HG02884 (cell line): ENCODE results near the gene BNC2.

ENCODE experiments used
- ATAC-seq: cut with Tn5 transposase; IDR thresholded peaks from one replicate; pipeline ENCODE4 v1.9.1; 2021; ENCODE audit warnings: mild to moderate bottlenecking, moderate library complexity; ENCODE audit not compliant: unreplicated experiment

Gene BNC2

DNA sequence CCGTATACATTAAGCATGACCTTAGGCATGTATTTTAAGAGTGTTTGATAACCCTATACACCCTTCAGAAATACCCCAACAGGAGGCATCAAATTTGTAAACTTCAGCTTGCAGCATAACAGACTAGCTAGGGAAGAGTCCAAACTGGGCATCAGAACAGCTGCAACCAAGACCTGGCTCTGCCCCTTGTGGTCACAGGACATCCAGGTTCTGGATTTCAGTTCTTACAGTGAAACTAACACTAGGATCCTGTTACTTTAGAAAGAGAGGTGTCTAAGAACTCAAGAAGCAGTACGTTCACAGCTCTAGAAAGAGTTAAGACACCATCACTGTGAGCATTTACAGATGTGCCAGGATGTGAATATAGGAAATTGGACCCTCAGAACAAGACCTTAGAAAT, 229.8 kb downstream of the BNC2 start:
- ATAC-seq: no peak

DNA sequence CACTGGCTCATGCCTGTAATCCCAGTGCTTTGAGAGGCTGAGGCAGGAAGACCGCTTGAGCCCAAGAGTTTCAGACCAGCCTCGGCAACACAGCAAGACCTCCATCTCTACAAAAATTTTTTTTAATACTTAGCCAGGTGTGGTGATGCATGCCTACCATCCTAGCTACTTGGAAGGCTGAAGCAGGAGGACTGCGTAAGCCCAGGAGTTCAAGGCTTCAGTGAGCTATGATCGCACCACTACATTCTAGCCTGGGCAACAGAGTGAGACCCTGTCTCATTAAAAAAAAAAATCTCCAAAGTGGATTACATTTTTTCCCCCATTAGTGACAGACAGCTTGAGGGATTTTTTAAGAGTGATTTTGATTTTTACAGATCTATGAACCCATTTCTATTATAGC, 230.8 kb downstream of the BNC2 start:
- ATAC-seq: no peak

DNA sequence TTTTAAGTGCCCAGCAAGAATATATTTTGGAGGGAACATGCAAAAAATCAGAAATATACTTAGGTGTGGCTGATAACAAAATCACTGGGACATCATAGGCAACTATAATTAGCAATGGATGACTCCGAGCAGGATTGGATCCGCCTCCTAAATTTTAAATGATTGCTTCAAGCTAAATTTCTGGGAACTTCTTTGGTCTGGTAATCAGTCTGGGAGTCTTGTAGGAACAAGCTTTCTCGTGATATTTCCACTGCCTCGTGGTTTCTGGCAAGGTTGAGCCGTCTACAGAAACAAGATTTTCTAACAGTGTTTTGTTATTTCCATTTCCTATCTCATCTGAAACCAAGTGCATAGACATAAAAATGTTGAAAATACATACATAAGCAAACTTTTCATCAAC, 232.6 kb downstream of the BNC2 start:
- no peak for ATAC-seq

GRCh38 chr9:16637218-16637617, 233.3 kb downstream of the BNC2 start:
- no peak for ATAC-seq

- no peak for ATAC-seq
These were observed 236.7 kb downstream of the BNC2 start for GRCh38 chr9:16633794-16634193.

- ATAC-seq: no peak
These were observed 242.1 kb downstream of the BNC2 start for GRCh38 chr9:16628413-16628812.

DNA sequence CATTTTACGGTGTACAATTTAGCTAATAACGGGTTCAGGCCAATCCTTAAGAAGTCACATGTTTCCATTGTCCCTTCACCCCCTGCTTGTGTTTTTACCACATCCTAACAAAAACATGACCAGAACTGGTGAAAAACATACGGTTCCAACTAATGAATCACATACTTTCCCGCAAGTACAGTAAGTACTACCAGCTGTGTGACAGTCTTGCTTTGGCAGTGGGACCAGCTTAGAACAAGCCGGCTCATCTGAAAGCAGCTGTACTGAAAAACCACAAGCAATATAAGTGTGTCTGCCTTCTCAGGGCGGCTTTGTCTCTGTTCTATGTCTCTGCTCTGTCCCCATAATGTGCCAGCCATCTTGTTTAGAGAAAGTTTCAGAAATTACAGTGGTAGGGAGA, 242.5 kb downstream of the BNC2 start:
- no peak for ATAC-seq

- no peak for ATAC-seq
These were observed 242.9 kb downstream of the BNC2 start for GRCh38 chr9:16627521-16627920.

DNA sequence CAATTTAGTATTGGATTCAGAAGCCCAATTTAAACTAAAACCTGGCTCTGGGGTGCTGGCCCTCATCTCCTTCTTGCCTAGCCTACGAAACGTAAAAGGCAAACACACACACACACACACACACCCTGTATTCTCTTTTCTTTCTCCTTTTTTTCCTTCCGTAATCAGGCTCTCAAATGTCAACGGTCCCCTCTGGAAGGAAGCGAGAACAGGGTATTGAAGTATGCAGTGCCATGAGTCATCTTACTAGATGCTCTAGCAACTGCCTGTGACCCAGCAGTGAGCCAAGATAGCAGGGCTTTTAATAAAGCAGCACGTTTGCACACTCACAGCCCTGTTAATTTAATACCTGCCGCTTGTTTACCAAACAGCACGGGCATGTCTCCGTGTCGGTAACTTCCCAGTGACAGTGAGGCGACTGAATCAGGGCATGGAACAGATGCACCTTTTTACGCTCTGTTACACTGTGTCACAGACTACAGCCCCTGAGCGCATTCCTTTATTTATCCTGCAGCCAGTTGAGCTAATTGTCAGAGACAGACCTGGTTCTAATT, 243.8 kb downstream of the BNC2 start:
- no peak for ATAC-seq

GRCh38 chr9:16625811-16626210, 244.7 kb downstream of the BNC2 start:
- no peak for ATAC-seq

DNA sequence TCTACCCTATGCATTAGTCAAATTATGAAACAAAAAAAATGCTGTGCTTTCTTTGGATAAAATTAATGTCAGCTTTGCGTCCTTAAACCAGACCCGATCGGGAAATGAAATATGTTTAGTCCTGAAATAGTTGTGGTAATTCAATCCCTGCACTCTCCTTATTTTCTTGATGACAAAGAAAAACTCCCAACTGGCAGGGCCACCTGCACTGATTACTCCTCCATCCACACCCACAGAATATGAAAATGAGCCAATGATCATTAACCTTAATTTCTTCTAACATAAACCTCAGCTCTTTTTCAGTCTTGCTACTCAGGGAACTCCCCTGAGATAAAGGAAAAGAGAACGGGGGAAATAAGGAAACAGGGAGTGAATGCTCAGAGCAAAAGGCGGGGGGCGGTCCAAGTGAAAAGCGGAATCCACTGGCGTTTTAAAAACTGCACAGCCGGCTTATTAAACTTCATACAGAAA, 245.3 kb downstream of the BNC2 start:
- ATAC-seq: no peak

GRCh38 chr9:16624744-16625117, 245.7 kb downstream of the BNC2 start:
- no peak for ATAC-seq

DNA sequence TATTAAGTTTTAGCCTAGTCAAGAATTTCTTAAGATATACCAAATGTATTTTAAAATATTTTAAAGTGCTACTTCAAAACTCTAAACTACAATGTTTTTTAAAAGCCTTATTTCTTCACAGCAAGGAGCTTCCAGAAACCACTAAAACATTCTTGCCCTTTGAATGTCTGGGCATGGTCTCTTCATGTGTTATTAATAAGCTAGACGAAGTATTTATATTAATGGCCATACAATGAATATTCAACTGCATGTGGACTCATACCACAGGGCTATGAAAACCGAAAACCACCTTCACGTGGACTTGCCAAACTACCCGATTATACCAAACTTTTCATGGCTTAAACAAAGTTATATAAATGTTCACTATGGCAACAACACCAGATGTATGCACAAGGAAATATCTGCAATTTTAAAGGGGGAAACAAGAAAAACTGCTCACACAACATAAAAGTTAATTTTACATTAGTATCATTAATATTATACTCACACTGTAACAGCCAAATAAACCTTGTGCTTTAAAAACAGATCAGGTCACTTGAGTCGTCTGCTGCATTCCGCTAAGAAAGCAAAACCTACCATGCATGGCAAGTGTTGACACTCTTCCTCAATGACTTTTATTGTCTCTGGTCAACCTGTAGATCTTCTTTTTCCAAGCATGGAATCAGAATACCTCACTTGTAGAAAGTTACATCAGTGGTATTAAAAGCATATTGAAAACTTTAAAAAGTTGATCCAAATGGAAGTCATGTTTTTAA, 246.3 kb downstream of the BNC2 start:
- ATAC-seq: no peak

- ATAC-seq: no peak
These were observed 247.9 kb downstream of the BNC2 start for GRCh38 chr9:16622541-16622940.

- ATAC-seq: no peak
These were observed 250.5 kb downstream of the BNC2 start for GRCh38 chr9:16619914-16620520.

DNA sequence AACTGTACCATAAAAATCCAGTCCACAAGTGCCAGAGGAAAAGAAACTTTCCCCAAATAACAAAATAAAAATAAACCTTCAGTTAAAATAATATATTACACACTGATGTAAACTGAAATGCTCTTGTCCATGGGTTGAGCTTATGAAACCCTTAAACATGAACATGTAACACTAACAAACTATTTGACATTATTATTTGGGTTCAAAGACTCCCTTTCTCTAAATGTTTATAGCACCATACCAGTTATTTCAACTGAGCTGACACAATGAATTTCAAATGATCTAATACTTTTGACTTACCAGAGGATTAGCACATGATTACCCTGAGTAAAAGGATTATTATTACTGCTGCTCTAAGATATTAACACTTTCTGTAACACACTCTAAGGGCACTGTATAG, 251.1 kb downstream of the BNC2 start:
- no peak for ATAC-seq

DNA sequence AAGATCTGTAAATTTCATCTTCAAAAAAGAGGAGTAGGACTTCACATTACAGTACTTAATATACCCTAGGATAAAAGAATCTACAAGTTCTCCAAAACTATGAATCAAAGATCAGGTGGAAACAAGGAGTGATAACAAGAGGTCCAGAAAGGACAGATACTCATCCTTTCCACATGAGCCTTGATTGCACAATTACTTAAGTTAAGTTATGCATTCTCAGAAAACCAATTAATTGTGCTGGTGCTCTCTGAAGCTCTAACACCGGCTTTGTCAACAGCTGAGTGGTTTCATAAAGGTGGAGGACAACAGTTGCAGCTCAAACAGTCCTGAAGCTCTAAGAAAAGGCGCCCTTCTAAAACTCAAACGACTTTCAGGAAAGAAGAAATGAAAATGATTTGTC, 251.9 kb downstream of the BNC2 start:
- no peak for ATAC-seq

GRCh38 chr9:16616686-16617085, 253.8 kb downstream of the BNC2 start:
- no peak for ATAC-seq

DNA sequence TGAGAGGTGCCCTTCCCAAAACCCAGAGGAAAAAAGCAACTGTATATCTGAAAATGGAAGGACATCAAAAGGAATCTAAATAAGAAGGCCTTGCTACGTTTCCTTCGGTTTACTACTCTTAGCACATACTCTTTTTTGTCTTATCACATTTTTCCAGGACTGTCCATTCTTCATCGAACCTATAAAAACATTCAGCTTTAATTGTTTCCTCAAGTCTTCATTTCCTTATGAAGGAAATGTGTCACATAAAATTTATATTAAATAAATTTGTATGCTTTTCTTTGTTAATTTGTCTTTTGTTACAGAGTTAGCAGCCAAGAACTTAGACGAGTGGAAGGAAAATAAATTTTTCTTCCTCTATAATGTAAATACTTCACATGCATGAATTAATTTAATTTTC, 255.0 kb downstream of the BNC2 start:
- ATAC-seq: no peak

GRCh38 chr9:16613605-16614004, 256.9 kb downstream of the BNC2 start:
- ATAC-seq: no peak

DNA sequence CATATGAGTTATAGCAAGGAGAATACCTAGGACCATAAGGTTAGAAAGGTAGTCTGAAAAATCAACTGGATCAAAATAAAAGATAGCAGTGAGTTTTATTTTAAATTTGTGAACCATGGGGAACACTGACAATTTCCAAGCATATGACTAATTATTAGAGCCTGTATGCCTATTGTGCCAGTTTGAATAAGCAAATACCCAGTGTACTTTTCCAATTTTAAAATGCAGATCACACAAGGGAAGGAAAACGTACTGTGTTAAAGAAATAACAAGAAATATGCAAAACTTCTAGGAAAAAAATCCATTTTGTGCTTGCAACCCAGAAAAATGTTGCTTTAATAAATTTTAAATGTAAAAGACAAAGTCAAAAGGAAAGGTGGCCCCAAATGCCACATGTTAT, 257.4 kb downstream of the BNC2 start:
- ATAC-seq: no peak

GRCh38 chr9:16612627-16613026, 257.8 kb downstream of the BNC2 start:
- no peak for ATAC-seq
